Measurements from ENCODE around the gene ZNF175.

- TF ChIP-seq CTCF (IDR thresholded peaks at IDR 0.05) (no peak), EP300 (IDR thresholded peaks at IDR 0.05) (no peak)
Observed at GRCh38 chr19:51589511-51589910, 18.4 kb downstream of the ZNF175 start.
